ENCODE measurements around the gene FAF1.
"Not testable (repeated sequence)": the region's sequence is repeated elsewhere in the genome, so short reads cannot be mapped to it uniquely, and the experiment has no call there.

FAF1 gene

GRCh38 chr1:50952566-50952965 lies 7.5 kb downstream of the FAF1 start:
- not testable (repeated sequence) for DNase-seq

- no peak for DNase-seq
Observed at GRCh38 chr1:50950396-50950795, 9.7 kb downstream of the FAF1 start.

DNA sequence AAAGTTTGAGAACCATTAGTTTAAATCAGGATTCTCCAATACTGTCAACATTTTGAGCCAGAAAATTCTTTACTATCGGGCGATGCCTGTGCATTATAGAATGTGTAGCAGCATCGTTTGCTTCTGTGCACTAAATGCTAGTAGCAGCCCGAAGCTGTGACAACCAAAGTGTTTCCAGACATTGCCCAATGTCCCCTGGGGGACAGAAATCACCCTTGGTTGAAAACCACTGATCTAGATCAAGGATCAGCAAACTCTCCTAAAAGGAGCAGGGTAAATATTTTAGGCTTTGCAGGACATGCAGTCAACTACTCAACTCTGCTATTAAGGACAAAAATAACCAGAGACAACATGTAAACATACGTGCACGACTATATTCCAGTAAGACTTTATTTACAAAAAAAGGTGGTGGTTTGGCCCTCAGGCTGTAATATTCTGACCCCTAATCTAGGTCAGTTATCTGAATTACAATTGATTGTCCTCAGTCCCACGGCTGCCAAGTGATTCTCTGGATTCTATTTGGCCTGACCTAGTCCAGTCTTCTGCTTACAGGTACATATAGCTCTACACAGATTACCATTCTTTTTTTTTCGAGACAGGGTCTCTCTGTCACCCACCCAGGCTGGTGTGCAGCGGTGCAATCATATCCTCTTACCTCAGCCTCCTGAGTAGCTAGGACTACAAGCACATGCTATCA lies 10.6 kb downstream of the FAF1 start:
- no peak for DNase-seq

DNA sequence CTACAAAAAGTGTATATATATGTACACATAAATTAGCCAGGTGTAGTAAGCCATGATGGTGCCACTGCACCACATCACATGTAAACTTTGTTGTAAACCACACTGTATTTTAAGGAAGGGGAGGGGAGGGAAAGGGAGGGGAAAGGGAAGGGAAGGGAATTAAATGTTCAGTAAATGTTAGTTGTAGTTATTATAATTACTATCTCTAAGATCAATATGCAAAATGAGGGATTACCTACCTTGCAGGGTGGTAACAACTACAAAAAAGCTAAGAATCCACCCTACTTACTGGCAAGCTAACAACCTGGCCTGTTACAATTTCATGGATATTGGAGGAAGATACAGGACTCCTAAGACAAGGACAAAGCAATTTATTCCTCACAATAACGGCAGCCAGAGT lies 17.7 kb downstream of the FAF1 start:
- no peak for DNase-seq

- no peak for DNase-seq
Observed at GRCh38 chr1:50940291-50940690, 19.8 kb downstream of the FAF1 start.

DNA sequence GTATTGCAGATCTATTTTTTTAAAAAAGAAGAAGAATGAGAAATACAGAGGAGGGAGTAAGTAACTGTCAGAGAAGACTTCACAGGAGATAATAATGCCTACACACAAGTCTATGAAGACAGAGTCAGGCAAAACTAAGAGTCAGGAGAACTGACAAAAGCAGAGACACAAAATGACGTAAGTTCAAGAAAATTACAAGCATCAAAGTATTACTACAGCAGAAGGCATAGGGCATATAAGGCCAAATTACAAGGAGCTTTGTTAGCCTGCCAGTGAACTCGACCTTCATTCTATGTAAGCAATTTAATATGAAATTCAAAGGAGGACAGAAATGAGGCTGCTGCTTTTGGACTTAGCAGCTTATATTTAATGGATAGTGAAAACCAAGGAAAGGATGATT lies 23.7 kb downstream of the FAF1 start:
- DNase-seq: no peak

DNA sequence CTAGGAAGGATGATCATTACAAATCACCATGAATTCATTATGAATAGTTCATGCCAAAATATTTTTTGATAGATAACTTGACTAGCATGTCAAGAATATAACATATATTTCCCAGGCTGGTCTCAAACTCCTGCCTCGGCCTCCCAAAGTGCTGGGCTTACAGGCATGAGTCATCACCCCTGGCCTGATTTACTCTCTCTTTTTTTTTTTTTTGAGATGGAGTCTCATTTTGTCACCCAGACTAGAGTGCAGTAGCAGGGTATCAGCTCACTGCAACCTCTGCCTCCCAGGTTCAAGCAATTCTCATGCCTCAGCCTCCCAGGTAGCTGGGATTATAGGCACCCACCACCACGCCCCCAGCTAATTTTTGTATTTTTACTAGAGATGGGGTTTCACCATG lies 24.8 kb downstream of the FAF1 start:
- not testable (repeated sequence) for DNase-seq

GRCh38 chr1:50934838-50935237 lies 25.2 kb downstream of the FAF1 start:
- no peak for DNase-seq

DNA sequence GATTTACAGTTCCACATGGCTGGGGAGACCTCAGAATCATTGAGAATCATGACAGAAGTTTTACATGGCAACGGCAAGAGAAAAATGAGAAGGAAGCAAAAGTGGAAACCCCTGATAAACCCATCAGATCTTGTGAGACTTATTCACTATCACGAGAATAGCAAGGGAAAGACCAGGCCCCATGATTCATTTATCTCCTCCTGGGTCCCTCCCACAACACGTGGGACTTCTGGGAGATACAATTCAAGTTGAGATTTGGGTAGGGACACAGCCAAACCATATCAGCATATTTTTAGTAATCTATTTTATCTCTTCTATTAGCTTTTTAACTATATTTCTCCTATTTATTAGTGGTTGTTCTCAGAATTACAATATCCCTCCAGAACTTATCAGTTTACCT lies 26.3 kb downstream of the FAF1 start:
- not testable (repeated sequence) for DNase-seq

DNA sequence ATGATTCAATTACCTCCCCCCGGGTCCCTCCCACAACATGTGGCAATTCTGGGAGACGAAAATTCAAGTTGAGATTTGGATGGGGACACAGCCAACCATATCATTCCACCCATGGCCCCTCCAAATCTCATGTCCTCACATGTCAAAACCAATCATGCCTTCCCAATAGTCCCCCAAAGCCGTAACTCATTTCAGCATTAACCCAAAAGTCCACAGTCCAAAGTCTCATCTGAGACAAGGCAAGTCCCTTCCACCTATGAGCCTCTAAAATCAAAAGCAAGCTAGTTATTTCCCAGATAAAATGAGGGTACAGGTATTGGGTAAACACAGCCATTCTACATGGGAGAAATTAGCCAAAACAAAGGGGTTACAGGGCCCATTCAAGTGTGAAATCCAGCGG lies 28.0 kb downstream of the FAF1 start:
- not testable (repeated sequence) for DNase-seq

- no peak for DNase-seq
Observed at GRCh38 chr1:50930965-50931737, 28.9 kb downstream of the FAF1 start.

- DNase-seq: no peak
Observed at GRCh38 chr1:50930193-50930592, 29.9 kb downstream of the FAF1 start.

GRCh38 chr1:50929376-50929958 lies 30.6 kb downstream of the FAF1 start:
- DNase-seq: no peak

DNA sequence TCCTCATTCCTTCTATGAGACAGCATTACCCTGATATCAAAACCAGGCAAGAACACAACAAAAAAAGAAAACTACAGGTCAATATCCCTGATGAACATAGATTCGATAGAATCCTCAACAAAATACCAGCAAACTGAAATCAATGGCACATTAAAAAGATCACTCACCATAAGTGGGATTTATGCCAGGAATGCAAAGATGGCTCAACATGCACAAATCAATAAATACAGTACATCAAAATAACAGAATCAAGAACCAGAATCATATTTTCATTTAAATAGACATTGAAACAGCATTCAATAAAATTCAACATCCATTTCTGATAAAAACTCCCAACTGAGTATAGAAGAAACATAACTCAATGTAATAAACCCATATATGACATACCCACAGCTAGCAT lies 36.5 kb downstream of the FAF1 start:
- DNase-seq: no peak

GRCh38 chr1:50921029-50921428 lies 39.0 kb downstream of the FAF1 start:
- no peak for DNase-seq

DNA sequence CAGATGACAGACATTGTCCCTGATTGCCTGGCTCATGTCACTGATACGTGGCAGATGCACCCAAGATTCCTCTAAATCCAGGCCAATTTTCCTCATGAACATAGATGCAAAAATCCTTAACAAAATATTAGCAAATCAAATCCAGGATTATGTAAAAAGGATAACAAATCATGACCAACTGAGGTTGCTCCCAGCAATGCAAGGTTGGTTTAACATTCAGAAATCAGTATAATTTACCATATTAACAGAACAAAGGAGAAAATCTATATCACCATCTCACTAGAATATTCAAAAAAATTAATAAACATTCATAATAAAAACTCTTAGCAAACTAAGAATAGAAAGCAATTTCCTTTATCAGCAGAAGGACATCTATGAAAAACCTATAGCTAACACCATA lies 39.7 kb downstream of the FAF1 start:
- no peak for DNase-seq

DNA sequence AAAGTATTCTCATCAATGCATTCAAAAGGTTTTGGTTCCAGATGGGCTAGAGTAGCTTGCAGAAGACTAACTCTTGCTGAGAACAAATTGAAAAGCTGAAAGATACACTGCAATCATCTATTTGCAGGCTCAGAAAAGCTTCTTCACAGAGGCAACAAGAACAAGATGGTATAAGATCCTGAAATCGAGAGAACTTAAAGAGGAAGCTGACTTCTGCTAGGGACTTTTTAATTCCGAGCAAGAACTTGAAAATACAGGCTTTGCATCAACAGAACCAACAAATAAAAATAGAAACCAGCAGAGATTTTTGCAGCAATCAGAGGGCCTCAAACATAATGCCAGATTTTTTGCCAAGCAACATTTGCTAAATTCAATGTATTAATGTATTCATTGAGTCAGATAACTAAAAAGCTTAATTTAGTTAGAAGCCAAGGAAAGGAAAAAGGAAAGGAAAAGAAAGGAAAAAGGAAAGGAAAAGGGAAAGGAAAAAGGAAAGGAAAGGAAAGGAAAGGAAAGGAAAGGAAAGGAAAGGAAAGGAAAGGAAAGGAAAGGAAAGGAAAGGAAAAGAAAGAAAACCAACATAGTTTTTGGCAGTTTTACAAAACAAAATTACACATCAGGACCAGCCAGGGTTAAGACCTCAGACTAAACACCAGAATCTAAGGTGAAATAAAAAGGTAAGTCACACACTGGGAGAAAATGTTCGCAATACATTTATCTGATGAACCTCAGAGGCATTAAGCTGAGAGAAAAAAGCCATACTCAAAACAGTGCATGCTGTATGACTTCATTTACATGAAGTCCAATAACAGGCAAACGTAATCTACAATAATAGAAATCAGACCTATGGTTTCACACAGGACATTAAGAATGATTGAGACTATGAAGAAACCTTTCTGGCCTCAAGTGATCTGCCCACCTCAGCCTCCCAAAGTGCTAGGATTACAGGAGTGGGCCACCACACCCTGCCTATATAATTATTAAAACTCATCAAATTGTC lies 42.6 kb downstream of the FAF1 start:
- DNase-seq: no peak

DNA sequence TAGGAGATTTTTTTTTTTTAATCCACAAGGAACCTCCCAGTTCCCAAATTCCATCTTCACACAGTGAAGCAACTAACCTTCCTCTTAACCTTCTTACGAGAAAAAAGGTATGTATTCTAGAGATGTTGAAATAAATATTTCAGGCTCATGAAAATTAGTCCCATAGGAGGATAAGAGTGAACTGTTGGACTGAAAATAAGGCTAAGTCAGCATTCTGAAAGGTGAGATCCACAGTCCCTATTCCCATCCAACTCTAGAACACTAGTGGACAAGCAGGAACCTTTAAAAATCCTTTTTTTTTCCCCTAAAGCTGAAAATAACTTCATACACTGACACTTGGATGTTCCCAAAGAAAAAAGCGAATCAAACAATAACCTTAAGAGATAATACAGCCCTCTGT lies 44.4 kb downstream of the FAF1 start:
- no peak for DNase-seq

DNA sequence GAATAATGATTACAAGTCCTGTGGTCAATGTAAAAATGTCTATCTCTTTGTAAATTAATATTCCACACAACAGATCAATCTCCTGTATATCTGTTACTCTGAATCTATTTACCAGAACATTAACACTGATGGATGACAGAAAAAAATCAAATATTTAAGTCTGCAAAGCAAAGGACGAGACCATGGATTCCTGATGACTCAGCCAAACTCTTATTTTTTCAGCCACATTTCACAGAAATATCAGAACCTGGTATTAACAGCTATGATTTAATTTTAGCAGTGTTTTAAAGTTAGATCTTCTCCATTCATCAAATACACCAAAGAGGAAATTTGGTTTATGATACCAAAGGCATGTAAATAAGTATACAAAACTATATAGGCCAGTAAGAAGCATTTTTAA lies 46.1 kb downstream of the FAF1 start:
- DNase-seq: no peak

- not testable (repeated sequence) for DNase-seq
Observed at GRCh38 chr1:50910356-50910755, 49.7 kb downstream of the FAF1 start.

DNA sequence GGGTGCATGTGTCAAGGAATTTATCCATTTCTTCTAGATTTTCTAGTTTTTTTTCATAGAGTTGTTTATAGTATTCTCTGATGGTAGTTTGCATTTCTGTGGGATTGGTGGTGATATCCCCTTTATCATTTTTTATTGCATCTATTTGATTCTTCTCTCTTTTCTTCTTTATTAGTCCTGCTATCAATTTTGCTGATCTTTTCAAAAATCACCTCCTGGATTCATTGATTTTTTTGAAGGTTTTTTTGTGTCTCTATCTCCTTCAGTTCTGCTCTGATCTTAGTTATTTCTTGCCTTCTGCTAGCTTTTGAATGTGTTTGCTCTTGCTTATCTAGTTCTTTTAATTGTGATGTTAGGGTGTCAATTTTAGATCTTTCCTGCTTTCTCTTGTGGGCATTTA lies 52.5 kb downstream of the FAF1 start:
- not testable (repeated sequence) for DNase-seq

DNA sequence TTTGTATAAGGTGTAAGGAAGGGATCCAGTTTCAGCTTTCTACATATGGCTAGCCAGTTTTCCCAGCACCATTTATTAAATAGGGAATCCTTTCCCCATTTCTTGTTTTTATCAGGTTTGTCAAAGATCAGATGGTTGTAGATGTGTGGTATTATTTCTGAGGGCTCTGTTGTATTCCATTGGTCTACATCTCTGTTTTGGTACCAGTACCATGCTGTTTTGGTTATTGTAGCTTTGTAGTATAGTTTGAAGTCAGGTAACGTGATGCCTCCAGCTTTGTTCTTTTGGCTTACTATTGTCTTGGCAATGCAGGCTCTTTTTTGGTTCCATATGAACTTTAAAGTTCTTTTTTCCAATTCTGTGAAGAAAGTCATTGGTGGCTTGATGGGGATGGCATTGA lies 54.0 kb downstream of the FAF1 start:
- not testable (repeated sequence) for DNase-seq

DNA sequence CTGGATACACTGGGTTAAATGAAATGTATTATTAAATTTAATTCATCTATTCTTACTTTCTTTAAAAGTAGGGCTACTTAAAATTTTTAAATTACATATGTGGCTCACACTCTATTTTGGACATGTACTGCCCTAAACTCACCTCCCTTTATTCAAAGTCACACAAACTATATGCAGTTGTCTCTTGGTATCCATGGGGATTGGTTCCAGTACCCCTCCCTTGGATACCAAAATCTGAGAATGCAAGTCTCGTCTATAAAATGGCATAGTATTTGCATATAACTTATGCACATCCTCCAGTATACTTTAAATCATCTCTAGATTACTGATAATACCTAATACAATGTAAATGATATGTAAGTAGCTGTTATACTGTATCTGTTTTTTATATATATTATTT lies 57.6 kb downstream of the FAF1 start:
- no peak for DNase-seq
